DND-41 (cell line): ENCODE results near the gene KCNIP1.

Experiments used
- EZH2 ChIP-seq: IDR thresholded peaks from 3 replicates; pipeline ENCODE4 v1.6.1; 2012; ENCODE audit warnings: borderline replicate concordance, low read depth, mild to moderate bottlenecking, moderate library complexity, low read length, inconsistent platforms; ENCODE audit not compliant: severe bottlenecking
- TF ChIP-seq, protein P1 (sequence below): IDR thresholded peaks from 2 replicates; pipeline ENCODE4 v1.5.1; 2012; ENCODE audit warnings: borderline replicate concordance, low read length, moderate library complexity, mild to moderate bottlenecking; ENCODE audit not compliant: poor library complexity, severe bottlenecking; ENCODE audit errors: extremely low read depth

DNA sequence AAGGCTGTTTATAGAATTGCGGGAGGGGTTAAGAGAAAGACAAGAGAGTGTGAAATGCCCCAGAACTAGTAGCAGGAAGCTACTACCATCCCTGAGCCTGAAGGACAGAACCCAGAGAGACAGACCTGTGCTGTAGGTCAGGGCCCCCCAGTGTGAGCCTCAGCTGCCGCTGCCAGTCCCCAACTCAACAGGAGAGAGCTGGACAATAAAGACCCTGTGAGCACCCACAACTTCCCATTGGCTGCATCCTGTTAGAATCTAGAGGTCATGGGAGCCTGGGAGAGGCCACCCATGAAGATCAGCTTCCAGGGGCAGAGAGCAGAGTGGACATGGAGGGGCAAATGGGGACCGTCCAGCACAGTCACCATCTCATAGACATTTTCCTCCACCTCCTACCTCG lies 152.5 kb downstream of the KCNIP1 start:
- TF ChIP-seq, protein P1, sequence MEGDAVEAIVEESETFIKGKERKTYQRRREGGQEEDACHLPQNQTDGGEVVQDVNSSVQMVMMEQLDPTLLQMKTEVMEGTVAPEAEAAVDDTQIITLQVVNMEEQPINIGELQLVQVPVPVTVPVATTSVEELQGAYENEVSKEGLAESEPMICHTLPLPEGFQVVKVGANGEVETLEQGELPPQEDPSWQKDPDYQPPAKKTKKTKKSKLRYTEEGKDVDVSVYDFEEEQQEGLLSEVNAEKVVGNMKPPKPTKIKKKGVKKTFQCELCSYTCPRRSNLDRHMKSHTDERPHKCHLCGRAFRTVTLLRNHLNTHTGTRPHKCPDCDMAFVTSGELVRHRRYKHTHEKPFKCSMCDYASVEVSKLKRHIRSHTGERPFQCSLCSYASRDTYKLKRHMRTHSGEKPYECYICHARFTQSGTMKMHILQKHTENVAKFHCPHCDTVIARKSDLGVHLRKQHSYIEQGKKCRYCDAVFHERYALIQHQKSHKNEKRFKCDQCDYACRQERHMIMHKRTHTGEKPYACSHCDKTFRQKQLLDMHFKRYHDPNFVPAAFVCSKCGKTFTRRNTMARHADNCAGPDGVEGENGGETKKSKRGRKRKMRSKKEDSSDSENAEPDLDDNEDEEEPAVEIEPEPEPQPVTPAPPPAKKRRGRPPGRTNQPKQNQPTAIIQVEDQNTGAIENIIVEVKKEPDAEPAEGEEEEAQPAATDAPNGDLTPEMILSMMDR, result no peak
- no peak for TF ChIP-seq EZH2
